A549 treated with RU486 at 1 μM for 4 hours (cell line): ENCODE data around the gene CAPS. TPM values are rescaled to one million over a fixed set of nuclear protein-coding genes. Genes with fewer than 3 reads are reported as not detected.

Source experiments
- total RNA-seq: library from RNA; stranded (reverse); fragments of 200-300 nt; extraction: Qiagen RNA extraction; gene quantifications from 5 replicates; pipeline ENCODE4 v1.2.3, GENCODE V29; 2022; ENCODE audit warnings: low read depth

The CAPS gene
- total RNA-seq, result 0.59 to 1.3 TPM (median 0.92 TPM) in 5 replicates

DNA sequence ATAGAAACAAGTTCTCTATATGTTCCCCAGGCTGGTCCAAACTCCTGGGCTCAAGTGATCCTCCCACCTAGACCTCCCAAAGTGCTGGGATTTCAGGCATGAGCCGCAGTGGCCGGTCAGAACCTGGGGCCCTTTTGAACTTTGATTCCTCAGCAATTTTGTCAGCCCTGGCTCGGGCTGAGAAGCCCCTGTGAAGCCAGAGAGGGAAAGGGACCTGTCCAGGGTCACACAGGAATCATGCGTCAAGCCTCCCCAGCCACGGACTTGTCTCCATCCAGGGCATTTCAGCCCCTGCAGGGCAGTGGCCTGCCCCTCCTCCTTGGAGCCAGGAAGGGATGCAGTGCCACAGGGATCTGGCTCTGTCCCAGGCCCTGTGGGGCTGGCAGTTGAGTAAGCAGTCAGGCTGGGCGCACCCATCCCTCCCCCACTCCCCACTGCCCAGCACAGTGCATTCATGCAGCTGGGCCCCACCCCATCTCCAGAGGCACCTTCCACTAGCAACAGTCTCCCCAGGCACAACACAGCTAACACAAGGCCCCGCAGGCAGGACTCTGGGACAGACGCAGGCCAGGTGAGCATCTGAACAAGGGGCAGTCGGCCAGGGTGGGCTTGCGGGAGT, at the start of gene CAPS:
Gene CAPS (plus strand): TSS at position 516 of the 619 bp plus-strand sequence. CDS start 153 bp downstream, outside the sequence.

DNA sequence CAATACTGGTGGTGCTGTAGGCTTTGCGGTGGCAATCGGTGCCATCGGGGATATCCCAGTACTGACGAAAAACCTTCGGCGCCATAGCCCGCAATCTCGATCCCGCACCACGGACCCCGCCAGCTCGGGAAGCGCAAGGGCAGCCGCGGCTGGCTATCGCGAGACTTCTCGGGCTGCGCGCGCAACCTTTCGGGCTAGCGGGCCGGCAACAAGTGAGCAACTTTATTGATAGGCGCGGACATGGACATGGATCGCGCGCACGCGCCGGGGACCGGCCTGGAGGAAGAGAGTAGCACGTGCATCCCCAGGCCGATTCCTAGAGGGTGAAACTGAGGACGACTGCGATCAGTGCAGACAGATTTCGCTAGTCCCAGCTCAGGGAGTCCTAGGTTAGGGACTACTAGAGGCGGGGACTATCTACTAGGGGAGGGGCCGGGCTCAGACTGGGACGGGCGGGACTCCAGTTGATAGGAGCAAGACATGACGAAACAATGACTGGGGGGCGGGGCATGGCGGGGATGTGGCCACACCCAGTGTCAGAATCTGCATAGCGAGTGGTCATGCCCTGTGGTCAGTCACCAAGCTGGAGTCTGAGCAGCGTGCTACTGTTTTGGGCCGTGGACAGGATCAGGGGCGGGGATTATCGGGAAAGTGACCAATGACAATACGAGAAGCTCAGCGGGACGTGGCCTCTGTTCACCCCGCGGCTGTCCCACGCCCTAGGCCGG, 10.3 kb upstream of the CAPS start, which contains the start of gene NDUFA11:
Gene NDUFA11 (minus strand): TSS at position 167 of the 728 bp plus-strand sequence. CDS start 82 bp downstream, at position 85.

DNA sequence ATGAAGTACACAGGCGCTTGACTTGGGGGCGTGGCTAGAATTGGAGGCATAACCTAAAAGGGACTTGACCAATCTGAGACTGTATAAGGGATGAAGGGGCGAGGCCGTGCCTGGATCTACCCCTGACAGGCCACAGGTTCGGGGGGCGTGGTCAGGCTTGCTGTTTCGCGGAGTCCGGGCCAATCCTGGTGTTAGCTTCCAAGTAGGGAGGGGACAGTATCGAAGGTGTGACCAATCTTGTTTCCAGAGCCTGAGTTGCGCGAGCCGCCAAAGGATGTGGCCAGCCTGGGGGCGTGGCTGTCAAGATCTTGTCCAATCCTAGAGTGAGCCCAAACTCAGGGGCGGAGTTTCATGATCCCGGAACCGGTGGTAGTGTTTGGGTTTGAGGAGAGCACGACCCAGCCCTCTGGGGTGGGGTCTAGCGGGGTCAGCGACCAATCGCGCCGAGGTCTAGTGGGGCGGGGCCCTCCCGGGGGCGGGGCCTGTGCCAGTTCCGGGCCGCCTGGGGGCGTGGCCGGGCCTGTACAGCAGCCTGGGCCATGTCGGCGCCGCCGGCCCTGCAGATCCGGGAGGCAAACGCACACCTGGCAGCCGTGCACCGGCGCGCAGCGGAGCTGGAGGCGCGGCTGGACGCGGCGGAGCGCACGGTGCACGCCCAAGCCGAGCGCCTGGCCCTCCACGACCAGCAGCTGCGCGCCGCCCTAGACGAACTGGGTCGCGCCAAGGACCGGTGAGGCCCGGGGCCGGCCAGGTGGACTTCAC, 9.5 kb upstream of the CAPS start, which contains the start of gene VMAC:
Gene VMAC (plus strand): TSS at position 521 of the 762 bp plus-strand sequence. CDS start 19 bp downstream, at position 540.

Other genes with a start within 250 kb of the CAPS start
- gene MICOS13, start 233.7 kb upstream of the CAPS start, total RNA-seq, result 45.1 to 70.1 TPM (median 66.8 TPM) in 5 replicates
- 2.8 to 5.2 TPM (median 4.5 TPM) in 5 replicates for gene HSD11B1L, start 233.2 kb upstream of the CAPS start, total RNA-seq
- gene RPL36, start 224.0 kb upstream of the CAPS start, total RNA-seq, result 735 to 913 TPM (median 777 TPM) in 5 replicates
- 44.8 to 62.0 TPM (median 59.6 TPM) in 5 replicates for gene LONP1, start 194.1 kb upstream of the CAPS start, total RNA-seq
- gene CATSPERD, start 193.6 kb upstream of the CAPS start, total RNA-seq, result not detected in 5 replicates
- 1.7 to 3.5 TPM (median 2.5 TPM) in 5 replicates for gene PRR22, start 129.5 kb upstream of the CAPS start, total RNA-seq
- gene DUS3L, start 123.1 kb upstream of the CAPS start, total RNA-seq, result 28.4 to 34.0 TPM (median 31.9 TPM) in 5 replicates
- 0.37 to 0.89 TPM (median 0.58 TPM) in 5 replicates for gene NRTN, start 109.2 kb upstream of the CAPS start, total RNA-seq
- gene FUT6, start 74.6 kb upstream of the CAPS start, total RNA-seq, result not detected in 5 replicates
- gene FUT3, start 62.8 kb upstream of the CAPS start, total RNA-seq, result 0.12 to 0.15 TPM in 2 of 5 replicates, not detected in the others
- not detected in 5 replicates for gene FUT5, start 43.7 kb upstream of the CAPS start, total RNA-seq
- gene NDUFA11, start 10.5 kb upstream of the CAPS start, total RNA-seq, result 204 to 303 TPM (median 278 TPM) in 5 replicates
- gene VMAC, start 9.4 kb upstream of the CAPS start, total RNA-seq, result 0.29 to 0.79 TPM (median 0.41 TPM) in 5 replicates
- gene RANBP3, start 63.9 kb downstream of the CAPS start, total RNA-seq, result 38.1 to 44.7 TPM (median 43.9 TPM) in 5 replicates
- 5.2 to 9.9 TPM (median 7.7 TPM) in 5 replicates for gene RFX2, start 196.2 kb downstream of the CAPS start, total RNA-seq
- not detected in 5 replicates for gene ACSBG2, start 221.4 kb downstream of the CAPS start, total RNA-seq